Measurements from ENCODE around the gene SCN7A. TPM values are rescaled to one million over a fixed set of nuclear protein-coding genes. Genes with fewer than 3 reads are reported as not detected.
A peak's percentile ranks its signal among the peaks of the same experiment; 100 is the strongest.
"Not testable (repeated sequence)": the region's sequence is repeated elsewhere in the genome, so short reads cannot be mapped to it uniquely, and the experiment has no call there.

Gene SCN7A
- total RNA-seq, 1 donor from 2014 or later = 15.0 TPM

GRCh38 chr2:166364476-166365161 is 129.4 kb downstream of the SCN7A start:
- TF ChIP-seq, protein P1, sequence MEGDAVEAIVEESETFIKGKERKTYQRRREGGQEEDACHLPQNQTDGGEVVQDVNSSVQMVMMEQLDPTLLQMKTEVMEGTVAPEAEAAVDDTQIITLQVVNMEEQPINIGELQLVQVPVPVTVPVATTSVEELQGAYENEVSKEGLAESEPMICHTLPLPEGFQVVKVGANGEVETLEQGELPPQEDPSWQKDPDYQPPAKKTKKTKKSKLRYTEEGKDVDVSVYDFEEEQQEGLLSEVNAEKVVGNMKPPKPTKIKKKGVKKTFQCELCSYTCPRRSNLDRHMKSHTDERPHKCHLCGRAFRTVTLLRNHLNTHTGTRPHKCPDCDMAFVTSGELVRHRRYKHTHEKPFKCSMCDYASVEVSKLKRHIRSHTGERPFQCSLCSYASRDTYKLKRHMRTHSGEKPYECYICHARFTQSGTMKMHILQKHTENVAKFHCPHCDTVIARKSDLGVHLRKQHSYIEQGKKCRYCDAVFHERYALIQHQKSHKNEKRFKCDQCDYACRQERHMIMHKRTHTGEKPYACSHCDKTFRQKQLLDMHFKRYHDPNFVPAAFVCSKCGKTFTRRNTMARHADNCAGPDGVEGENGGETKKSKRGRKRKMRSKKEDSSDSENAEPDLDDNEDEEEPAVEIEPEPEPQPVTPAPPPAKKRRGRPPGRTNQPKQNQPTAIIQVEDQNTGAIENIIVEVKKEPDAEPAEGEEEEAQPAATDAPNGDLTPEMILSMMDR (IDR thresholded peaks at IDR 0.05) = no peak
- TF ChIP-seq POLR2AphosphoS5 (IDR thresholded peaks at IDR 0.05; ENCODE audit: insufficient read depth in 1 of 2, low read depth in 1 of 2) (no peak), POLR2A (IDR thresholded peaks at IDR 0.05) (no peak)
- intact Hi-C loops (cut with DNase I) = no loop called here
- H3K4me1 ChIP-seq = no peaks in the 10 kb centered on the region
- no peaks in the 10 kb centered on the region for H3K27me3 ChIP-seq
- no peak overlapping the region for H3K4me3 ChIP-seq
- H3K36me3 ChIP-seq = no peaks in the 10 kb centered on the region
- DNase-seq (ENCODE audit: extremely low spot score in 2 of 2) = no peak
- H3K27ac ChIP-seq = no peak overlapping the region
- H3K9me3 ChIP-seq = no peaks in the 10 kb centered on the region

GRCh38 chr2:166361351-166362153 is 132.5 kb downstream of the SCN7A start:
- no peak overlapping the region for H3K4me3 ChIP-seq
- no peaks in the 10 kb centered on the region for H3K4me1 ChIP-seq
- no peaks in the 10 kb centered on the region for H3K9me3 ChIP-seq
- H3K27me3 ChIP-seq = no peaks in the 10 kb centered on the region
- no peak overlapping the region for H3K27ac ChIP-seq
- H3K36me3 ChIP-seq = no peaks in the 10 kb centered on the region
- DNase-seq (ENCODE audit: extremely low spot score in 2 of 2) = no peak
- TF ChIP-seq POLR2A (IDR thresholded peaks at IDR 0.05) = no peak
- no peak for TF ChIP-seq POLR2AphosphoS5 (IDR thresholded peaks at IDR 0.05; ENCODE audit: insufficient read depth in 1 of 2, low read depth in 1 of 2)
- TF ChIP-seq, protein P1 (IDR thresholded peaks at IDR 0.05) = peak in 1 of 3 experiments; percentile 8
- intact Hi-C loops (cut with DNase I) = no loop called here

- H3K4me3 ChIP-seq = no peak overlapping the region
- no peak overlapping the region for H3K27ac ChIP-seq
- intact Hi-C loops (cut with DNase I) = no loop called here
- no peaks in the 10 kb centered on the region for H3K4me1 ChIP-seq
- H3K9me3 ChIP-seq = no peaks in the 10 kb centered on the region
- TF ChIP-seq, protein P1 (IDR thresholded peaks at IDR 0.05) = no peak
- no peak for TF ChIP-seq POLR2AphosphoS5 (IDR thresholded peaks at IDR 0.05; ENCODE audit: insufficient read depth in 1 of 2, low read depth in 1 of 2)
- no peak for TF ChIP-seq POLR2A (IDR thresholded peaks at IDR 0.05)
- no peak for DNase-seq (ENCODE audit: extremely low spot score in 2 of 2)
- H3K36me3 ChIP-seq = no peaks in the 10 kb centered on the region
- H3K27me3 ChIP-seq = no peaks in the 10 kb centered on the region
These were observed 133.1 kb downstream of the SCN7A start for GRCh38 chr2:166360906-166361305.

- H3K4me3 ChIP-seq = no peak overlapping the region
- no peaks in the 10 kb centered on the region for H3K4me1 ChIP-seq
- DNase-seq (ENCODE audit: extremely low spot score in 2 of 2) = no peak
- no peaks in the 10 kb centered on the region for H3K9me3 ChIP-seq
- H3K27ac ChIP-seq = no peak overlapping the region
- intact Hi-C loops (cut with DNase I) = no loop called here
- H3K27me3 ChIP-seq = no peaks in the 10 kb centered on the region
- no peak for TF ChIP-seq POLR2AphosphoS5 (IDR thresholded peaks at IDR 0.05; ENCODE audit: insufficient read depth in 1 of 2, low read depth in 1 of 2)
- TF ChIP-seq, protein P1 (IDR thresholded peaks at IDR 0.05) = no peak
- no peak for TF ChIP-seq POLR2A (IDR thresholded peaks at IDR 0.05)
- H3K36me3 ChIP-seq = no peaks in the 10 kb centered on the region
These were observed 133.6 kb downstream of the SCN7A start for GRCh38 chr2:166360426-166360825.

DNA sequence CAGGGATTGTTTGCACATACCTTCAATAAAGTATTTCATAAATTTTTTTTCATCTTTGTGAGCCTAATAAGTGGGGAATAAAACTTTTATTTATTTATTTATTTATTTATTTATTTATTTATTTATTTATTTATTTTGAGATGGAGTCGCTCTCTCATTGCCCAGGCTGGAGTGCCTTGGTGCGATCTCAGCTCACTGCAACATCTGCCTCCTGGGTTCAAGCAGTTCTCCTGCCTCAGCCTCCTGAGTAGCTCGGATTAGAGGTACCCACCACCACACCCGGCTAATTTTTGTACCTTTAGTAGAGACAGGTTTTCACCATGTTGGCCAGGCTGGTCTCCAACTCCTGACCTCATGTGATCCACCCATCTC is 136.1 kb downstream of the SCN7A start:
- H3K27ac ChIP-seq; H3K36me3 ChIP-seq; H3K4me3 ChIP-seq; H3K9me3 ChIP-seq; H3K4me1 ChIP-seq; intact Hi-C loops (cut with DNase I); H3K27me3 ChIP-seq; DNase-seq (ENCODE audit: extremely low spot score in 2 of 2): not testable (repeated sequence)
